NCI-H510A (cell line): ENCODE results near the gene MSX1.

Experiments
- DNase-seq: peaks from one replicate; lab custom pipeline; 2025; lab: John Stamatoyannopoulos, UW

Gene MSX1

DNA sequence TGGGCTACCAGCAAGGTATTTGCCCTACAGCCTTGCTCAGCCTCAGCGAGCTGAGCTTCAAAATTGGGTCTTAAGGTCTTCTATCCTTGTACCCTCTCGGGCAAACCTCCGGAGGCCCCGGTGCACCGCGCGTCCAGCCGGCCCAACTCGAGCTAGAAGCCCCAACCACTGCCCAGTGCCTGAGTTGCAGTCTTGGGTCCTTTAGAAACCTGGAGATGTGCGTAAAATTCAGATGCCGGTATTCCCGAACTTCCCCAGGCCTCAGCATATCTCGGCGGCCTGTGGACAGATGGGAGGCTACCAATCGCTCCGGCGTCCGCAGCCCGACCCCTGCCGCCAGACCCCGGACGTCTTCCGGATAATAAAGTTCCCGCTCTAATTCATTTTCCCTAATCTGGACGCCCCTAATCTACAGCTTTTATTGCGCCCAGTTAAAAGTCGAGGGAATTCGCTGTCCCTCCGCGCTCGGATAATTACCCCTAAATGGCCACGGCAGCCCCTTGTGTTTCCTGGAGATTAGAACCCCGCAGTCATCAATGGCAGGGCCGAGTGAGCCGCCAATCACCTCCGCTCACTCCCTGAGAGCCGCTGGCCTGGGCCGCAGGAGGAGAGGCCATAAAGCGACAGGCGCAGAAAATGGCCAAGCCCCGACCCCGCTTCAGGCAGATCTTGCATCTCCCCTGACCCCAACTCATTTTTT is 1.5 kb upstream of the MSX1 start:
- no peak for DNase-seq

- no peak for DNase-seq
Observed at GRCh38 chr4:4858527-4859324, 739 bp upstream of the MSX1 start.

DNA sequence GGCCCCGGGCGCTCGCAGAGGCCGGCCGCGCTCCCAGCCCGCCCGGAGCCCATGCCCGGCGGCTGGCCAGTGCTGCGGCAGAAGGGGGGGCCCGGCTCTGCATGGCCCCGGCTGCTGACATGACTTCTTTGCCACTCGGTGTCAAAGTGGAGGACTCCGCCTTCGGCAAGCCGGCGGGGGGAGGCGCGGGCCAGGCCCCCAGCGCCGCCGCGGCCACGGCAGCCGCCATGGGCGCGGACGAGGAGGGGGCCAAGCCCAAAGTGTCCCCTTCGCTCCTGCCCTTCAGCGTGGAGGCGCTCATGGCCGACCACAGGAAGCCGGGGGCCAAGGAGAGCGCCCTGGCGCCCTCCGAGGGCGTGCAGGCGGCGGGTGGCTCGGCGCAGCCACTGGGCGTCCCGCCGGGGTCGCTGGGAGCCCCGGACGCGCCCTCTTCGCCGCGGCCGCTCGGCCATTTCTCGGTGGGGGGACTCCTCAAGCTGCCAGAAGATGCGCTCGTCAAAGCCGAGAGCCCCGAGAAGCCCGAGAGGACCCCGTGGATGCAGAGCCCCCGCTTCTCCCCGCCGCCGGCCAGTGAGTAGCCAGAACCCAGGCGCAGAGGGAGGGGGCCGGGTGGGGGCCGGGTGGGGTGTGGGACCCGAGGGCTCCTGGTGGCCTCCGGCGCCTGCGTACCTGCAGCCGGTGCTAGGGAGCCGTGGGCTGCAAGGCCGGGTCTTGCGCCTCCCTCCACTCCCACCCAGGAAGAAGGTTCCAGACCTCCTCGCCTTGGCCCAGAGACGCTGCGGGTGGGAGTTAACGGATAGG is 534 bp downstream of the MSX1 start:
- no peak for DNase-seq

- DNase-seq: no peak
Observed at GRCh38 chr4:4860600-4861389, 1.3 kb downstream of the MSX1 start.

GRCh38 chr4:4861390-4862018 is 2.0 kb downstream of the MSX1 start:
- no peak for DNase-seq

- no peak for DNase-seq
Observed at GRCh38 chr4:4862071-4862551, 2.6 kb downstream of the MSX1 start.

DNA sequence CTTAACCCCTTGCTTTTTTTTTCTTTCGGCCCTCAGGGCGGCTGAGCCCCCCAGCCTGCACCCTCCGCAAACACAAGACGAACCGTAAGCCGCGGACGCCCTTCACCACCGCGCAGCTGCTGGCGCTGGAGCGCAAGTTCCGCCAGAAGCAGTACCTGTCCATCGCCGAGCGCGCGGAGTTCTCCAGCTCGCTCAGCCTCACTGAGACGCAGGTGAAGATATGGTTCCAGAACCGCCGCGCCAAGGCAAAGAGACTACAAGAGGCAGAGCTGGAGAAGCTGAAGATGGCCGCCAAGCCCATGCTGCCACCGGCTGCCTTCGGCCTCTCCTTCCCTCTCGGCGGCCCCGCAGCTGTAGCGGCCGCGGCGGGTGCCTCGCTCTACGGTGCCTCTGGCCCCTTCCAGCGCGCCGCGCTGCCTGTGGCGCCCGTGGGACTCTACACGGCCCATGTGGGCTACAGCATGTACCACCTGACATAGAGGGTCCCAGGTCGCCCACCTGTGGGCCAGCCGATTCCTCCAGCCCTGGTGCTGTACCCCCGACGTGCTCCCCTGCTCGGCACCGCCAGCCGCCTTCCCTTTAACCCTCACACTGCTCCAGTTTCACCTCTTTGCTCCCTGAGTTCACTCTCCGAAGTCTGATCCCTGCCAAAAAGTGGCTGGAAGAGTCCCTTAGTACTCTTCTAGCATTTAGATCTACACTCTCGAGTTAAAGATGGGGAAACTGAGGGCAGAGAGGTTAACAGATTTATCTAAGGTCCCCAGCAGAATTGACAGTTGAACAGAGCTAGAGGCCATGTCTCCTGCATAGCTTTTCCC is 3.4 kb downstream of the MSX1 start:
- no peak for DNase-seq

DNA sequence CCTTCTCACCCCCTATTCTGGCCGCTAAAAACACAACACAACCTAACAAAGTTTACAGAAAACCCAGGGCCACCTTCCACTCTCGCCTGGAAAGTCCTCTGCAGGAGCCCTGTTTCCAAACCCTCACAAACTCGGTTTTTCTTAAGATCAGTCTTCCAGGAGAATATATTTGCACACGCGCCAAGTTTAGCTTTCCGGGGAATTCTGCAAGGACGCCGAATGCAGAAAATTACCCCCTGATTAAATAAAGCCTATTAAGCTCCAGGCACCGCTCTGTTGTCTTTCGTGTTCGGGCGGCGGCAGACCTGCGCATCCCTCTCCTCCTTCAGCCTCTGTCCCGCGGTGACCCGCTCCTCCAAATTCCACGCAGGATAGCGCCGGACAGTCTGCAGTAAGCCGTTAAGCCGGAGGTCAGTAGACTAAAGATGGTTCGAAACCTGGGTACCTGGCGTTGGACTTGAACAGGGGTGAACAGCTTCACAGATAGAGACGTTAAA is 5.0 kb downstream of the MSX1 start:
- no peak for DNase-seq

- no peak for DNase-seq
Observed at GRCh38 chr4:4864940-4865704, 5.7 kb downstream of the MSX1 start.

DNA sequence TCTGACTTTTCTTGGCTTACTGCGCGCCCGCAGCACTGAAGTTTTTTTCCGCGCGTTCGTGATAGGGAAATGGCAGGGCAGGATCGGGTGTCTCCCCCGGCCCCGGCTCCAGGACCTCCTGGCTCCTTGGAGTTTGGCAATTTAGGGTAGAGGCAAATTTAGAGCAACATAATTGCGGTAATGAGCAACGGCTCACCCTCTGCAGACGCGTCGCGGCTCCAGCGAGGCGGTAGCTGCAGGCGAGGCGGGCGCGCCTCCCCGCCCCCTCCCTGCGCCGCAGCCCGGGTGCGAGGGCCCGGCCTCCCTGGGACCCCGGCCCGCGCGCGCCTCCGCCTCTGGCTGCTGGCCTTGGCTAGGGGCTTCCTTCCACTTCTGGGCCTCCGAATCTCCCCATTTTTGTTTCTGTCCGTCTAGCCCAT is 6.2 kb downstream of the MSX1 start:
- DNase-seq: no peak

DNA sequence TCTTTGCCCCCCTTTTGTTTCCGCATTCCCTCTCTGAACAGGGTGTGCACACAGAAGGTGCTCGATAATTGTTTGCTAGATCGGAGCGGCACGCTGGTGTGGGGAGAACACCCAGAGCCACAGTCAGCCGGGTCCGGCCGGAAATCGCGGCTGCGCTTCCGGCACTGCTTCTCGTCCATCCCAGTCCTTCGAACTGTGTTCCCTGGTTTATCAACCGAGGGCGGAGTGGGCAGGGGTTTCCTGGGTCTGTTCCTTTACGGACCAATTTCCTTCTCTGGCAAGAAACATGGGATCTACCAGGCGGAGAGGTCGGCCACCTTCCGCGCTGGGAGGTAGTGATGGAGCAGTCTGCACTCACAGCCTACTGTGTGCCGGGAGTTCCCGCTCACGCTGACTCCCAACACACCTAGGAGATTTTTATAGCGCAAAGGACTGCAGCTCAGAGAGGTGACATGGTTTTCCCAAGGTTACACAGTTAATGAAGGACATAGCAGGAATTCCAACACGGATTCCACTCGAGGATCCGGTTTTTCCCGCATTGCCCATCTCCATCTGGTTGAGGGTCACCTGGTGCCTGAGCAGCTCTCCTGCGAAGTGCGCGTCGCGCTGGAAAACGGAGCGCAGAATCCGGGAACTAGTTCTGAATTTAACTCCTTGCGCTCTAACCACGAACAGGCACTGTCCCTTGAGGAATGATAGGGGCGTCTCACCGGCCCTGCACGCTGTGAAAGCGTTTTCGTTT is 6.8 kb downstream of the MSX1 start:
- DNase-seq: no peak

- DNase-seq: no peak
Observed at GRCh38 chr4:4866866-4867374, 7.5 kb downstream of the MSX1 start.

GRCh38 chr4:4867375-4868039 is 8.0 kb downstream of the MSX1 start:
- no peak for DNase-seq

DNA sequence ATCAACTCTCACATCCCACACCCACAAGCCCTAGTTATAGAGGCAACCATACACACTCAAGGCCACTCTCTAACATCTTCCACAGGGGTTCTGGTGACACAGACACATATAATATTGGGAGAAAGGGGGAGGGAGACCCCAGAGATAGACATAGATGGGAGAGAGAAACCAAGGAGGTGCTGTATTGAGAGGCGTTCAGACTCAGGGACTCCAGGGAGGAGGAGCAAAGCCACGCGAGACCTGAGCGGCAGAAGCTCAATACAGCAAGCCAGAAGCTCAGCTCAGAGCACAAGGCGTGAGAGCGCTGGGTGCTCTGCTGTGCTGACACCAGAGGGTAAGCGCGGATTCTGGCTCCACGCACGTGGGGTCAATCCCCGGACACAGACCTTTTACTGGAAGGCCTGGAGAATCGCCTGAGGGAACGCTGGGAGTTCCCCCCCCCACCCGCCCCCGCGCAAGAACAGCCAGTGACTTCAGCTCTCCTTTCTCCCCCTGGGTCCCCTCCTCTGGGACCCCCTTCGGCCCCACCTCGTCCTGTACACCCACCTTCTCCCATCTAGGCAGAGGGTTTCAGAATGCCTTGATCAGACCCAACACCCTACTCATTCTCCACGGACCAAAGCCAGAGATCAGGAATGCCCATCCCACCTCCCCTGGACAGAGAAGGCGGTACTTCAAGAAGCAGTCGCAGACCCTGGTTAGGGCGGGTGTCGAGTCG is 8.7 kb downstream of the MSX1 start:
- DNase-seq: no peak

DNA sequence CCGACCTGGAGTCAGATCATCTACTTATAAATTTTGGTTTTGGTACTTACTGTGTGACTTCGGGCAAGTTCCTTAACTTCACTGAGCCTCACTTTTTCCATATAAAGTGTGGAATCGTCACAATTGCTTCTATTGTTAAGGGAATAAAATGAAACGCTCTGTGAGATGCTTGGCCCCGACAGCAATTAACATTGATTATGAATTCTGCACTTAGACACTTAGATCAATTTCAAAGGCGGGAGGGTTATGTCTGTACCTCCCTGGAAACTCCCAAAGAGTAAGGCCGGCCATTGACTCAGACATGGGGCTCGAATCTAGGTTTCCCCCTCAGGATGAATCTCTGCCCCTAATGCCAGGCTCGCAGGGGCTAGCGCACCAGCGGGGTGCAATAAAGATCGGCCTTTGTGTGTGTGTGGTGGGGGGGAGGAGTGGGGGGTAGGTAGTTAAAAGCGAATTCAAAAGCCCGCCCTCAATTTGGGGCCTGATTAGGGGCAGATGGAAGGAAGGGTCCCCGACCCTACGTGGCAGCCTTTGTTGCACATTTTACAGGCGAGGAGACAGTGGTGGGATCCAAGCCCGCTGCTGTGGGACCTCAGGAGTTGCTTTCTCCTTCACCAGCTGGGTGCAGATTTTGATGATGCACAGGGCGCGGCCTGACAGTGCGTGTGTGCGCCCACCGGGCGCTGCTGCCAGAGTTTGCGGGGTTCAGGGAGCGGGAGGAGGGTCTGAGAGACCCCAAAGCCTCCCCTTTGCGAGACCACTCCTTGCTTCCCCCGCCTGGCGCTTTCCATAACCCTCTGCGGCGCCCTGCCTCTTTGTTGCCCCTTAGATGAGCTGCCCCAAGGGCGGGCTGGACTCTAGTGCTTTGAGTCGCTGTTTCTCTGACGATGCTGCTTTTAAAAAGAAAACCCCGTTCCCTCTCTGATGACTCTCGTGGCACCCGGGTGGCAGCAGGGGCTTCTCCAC is 9.6 kb downstream of the MSX1 start:
- DNase-seq: no peak
